ENCODE measurements around the gene ALAS1. TPM values are rescaled to one million over a fixed set of nuclear protein-coding genes. Genes with fewer than 3 reads are reported as not detected.

The ALAS1 gene
- total RNA-seq, 1 donor from 2014 or later = 47.8 TPM

DNA sequence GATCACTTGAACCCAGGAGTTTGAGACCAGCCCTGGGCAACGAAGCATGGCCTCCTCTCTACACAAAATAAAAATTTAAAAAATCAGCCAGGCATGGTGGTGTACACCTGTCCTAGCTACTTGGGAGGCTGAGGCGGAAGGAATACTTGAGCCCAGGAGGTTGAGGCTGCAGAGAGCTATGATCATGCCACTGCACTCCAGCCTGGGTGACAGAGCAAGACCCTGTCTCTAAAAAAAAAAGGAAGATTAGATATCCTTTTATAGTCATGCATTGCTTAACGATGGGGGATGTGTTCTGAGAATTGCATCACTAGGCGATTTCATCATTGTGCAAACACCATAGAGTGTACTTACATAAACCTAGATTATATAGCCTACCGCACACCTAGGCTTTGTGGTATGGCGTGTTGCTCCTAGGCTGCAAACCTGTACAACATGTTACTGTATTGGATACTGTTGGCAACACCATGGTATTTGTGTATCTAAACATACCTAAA lies 12.6 kb downstream of the ALAS1 start:
- Mint-ChIP-seq H3K9me3 (no peaks in the 10 kb centered on the region), H3K27ac (ENCODE audit: unreplicated experiment) (no peak overlapping the region), H3K4me3 (no peak overlapping the region), H3K4me1 (no peaks in the 10 kb centered on the region), H3K27me3 (ENCODE audit: low read depth) (no peaks in the 10 kb centered on the region), H3K36me3 (ENCODE audit: low read depth) (peaks cover 36% of the 10 kb centered on the region)
- TF ChIP-seq, protein P1, sequence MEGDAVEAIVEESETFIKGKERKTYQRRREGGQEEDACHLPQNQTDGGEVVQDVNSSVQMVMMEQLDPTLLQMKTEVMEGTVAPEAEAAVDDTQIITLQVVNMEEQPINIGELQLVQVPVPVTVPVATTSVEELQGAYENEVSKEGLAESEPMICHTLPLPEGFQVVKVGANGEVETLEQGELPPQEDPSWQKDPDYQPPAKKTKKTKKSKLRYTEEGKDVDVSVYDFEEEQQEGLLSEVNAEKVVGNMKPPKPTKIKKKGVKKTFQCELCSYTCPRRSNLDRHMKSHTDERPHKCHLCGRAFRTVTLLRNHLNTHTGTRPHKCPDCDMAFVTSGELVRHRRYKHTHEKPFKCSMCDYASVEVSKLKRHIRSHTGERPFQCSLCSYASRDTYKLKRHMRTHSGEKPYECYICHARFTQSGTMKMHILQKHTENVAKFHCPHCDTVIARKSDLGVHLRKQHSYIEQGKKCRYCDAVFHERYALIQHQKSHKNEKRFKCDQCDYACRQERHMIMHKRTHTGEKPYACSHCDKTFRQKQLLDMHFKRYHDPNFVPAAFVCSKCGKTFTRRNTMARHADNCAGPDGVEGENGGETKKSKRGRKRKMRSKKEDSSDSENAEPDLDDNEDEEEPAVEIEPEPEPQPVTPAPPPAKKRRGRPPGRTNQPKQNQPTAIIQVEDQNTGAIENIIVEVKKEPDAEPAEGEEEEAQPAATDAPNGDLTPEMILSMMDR (conservative IDR thresholded peaks at IDR 0.05) = no peak
- DNase-seq (ENCODE audit: low read depth, low spot score) = no peak

- no peak overlapping the region for H3K4me3 Mint-ChIP-seq
- H3K4me1 Mint-ChIP-seq = no peaks in the 10 kb centered on the region
- H3K27ac Mint-ChIP-seq (ENCODE audit: unreplicated experiment) = no peak overlapping the region
- no peak for DNase-seq (ENCODE audit: low read depth, low spot score)
- no peaks in the 10 kb centered on the region for H3K27me3 Mint-ChIP-seq (ENCODE audit: low read depth)
- TF ChIP-seq, protein P1 (conservative IDR thresholded peaks at IDR 0.05) = no peak
- H3K9me3 Mint-ChIP-seq = no peaks in the 10 kb centered on the region
- H3K36me3 Mint-ChIP-seq (ENCODE audit: low read depth) = peaks cover 31% of the 10 kb centered on the region
Observed at GRCh38 chr3:52211268-52211891, 13.4 kb downstream of the ALAS1 start.

GRCh38 chr3:52213005-52213404 lies 15.0 kb downstream of the ALAS1 start:
- H3K27ac Mint-ChIP-seq (ENCODE audit: unreplicated experiment) = no peak overlapping the region
- TF ChIP-seq, protein P1 (conservative IDR thresholded peaks at IDR 0.05) = no peak
- no peaks in the 10 kb centered on the region for H3K9me3 Mint-ChIP-seq
- peaks cover 21% of the 10 kb centered on the region for H3K36me3 Mint-ChIP-seq (ENCODE audit: low read depth)
- DNase-seq (ENCODE audit: low read depth, low spot score) = no peak
- no peaks in the 10 kb centered on the region for H3K27me3 Mint-ChIP-seq (ENCODE audit: low read depth)
- no peaks in the 10 kb centered on the region for H3K4me1 Mint-ChIP-seq
- no peak overlapping the region for H3K4me3 Mint-ChIP-seq

GRCh38 chr3:52213901-52214300 lies 15.9 kb downstream of the ALAS1 start:
- Mint-ChIP-seq H3K9me3 (no peaks in the 10 kb centered on the region), H3K27ac (ENCODE audit: unreplicated experiment) (no peak overlapping the region), H3K4me3 (no peak overlapping the region), H3K4me1 (no peaks in the 10 kb centered on the region), H3K36me3 (ENCODE audit: low read depth) (peaks cover 18% of the 10 kb centered on the region), H3K27me3 (ENCODE audit: low read depth) (no peaks in the 10 kb centered on the region)
- no peak for DNase-seq (ENCODE audit: low read depth, low spot score)
- TF ChIP-seq, protein P1 (conservative IDR thresholded peaks at IDR 0.05) = no peak

GRCh38 chr3:52215351-52215750 lies 17.4 kb downstream of the ALAS1 start:
- TF ChIP-seq, protein P1 (conservative IDR thresholded peaks at IDR 0.05) = no peak
- peaks cover under 1% of the 10 kb centered on the region for H3K4me1 Mint-ChIP-seq
- DNase-seq (ENCODE audit: low read depth, low spot score) = no peak
- H3K9me3 Mint-ChIP-seq = no peaks in the 10 kb centered on the region
- no peak overlapping the region for H3K4me3 Mint-ChIP-seq
- no peaks in the 10 kb centered on the region for H3K27me3 Mint-ChIP-seq (ENCODE audit: low read depth)
- H3K36me3 Mint-ChIP-seq (ENCODE audit: low read depth) = peaks cover 15% of the 10 kb centered on the region
- H3K27ac Mint-ChIP-seq (ENCODE audit: unreplicated experiment) = no peak overlapping the region

Measured in neural crest cell (in vitro differentiated cells).